Kidney (tissue), 22 donors: Measurements from ENCODE around the gene TM4SF18. TPM values are rescaled to one million over a fixed set of nuclear protein-coding genes. Genes with fewer than 3 reads are reported as not detected.
A peak's percentile ranks its signal among the peaks of the same experiment; 100 is the strongest.

Experiments used
- DNase-seq, 5 donors: peaks; one replicate each; pipeline ENCODE4 v3.0.0-alpha.2; 2013 to 2020
- FAIRE-seq: peaks from 2 replicates; lab custom pipeline; 2012; peaks lifted over from hg19 to GRCh38; lab: Jason Lieb, UNC
- H3K27ac ChIP-seq, 2 donors: one replicate each; pipeline ENCODE4 v1.7.0; 2013; ENCODE audit warnings: low read depth in 2 of 2, low read length in 2 of 2, inconsistent platforms in 1 of 2
- H3K27me3 ChIP-seq: one replicate; pipeline ENCODE4 v1.7.1; 2013; ENCODE audit warnings: low read length, inconsistent platforms; ENCODE audit not compliant: control insufficient read depth, insufficient read depth
- H3K36me3 ChIP-seq, 3 donors: one replicate each; pipeline versions ENCODE4 v1.7.0 to v1.7.1; 2013; ENCODE audit warnings: low read length in 3 of 3, control low read depth in 1 of 3, inconsistent platforms in 1 of 3; ENCODE audit not compliant: insufficient read depth in 3 of 3, control insufficient read depth in 2 of 3
- H3K4me1 ChIP-seq, 3 donors: one replicate each; pipeline versions ENCODE4 v1.7.0 to v1.7.1; 2013; ENCODE audit warnings: low read length in 3 of 3, inconsistent platforms in 1 of 3, low read depth in 1 of 3; ENCODE audit not compliant: control insufficient read depth in 2 of 3, insufficient read depth in 2 of 3
- H3K4me3 ChIP-seq, 3 donors: one replicate each; pipeline versions ENCODE4 v1.7.0 to v1.8.1; 2013; ENCODE audit warnings: low read length in 3 of 3, control low read depth in 1 of 3, inconsistent platforms in 1 of 3
- H3K9ac ChIP-seq, 3 donors: one replicate each; pipeline versions ENCODE4 v1.7.0 to v1.7.1; 2013; ENCODE audit warnings: low read length in 3 of 3, control low read depth in 1 of 3, inconsistent platforms in 1 of 3
- H3K9me3 ChIP-seq, 3 donors: one replicate each; pipeline versions ENCODE4 v1.7.0 to v1.7.1; 2013; ENCODE audit warnings: low read length in 3 of 3, control low read depth in 1 of 3, inconsistent platforms in 1 of 3; ENCODE audit not compliant: control insufficient read depth in 2 of 3, insufficient read depth in 1 of 3
- CTCF ChIP-seq: IDR thresholded peaks from 3 replicates; pipeline ENCODE4 v1.5.1; 2012; ENCODE audit warnings: mild to moderate bottlenecking, moderate library complexity, borderline replicate concordance; ENCODE audit not compliant: insufficient read depth; ENCODE audit errors: extremely low read depth
- intact Hi-C: fragments of 100-400 bp; cut with DNase I; formaldehyde crosslinking; loops from one replicate; pipeline ENCODE4 v1.11.1; 2022
- long read RNA-seq, 10 donors: library from polyadenylated mRNA in 1 of 10; unstranded in 1 of 10; transcript quantifications; one replicate each; pipeline ENCODE4 v2.0.0 and lab custom pipeline, GENCODE V29; 2021 to 2026
- polyA plus RNA-seq: library from polyadenylated mRNA; stranded (reverse); fragments of 350-450 nt; fragmentation: Illumina TruSeq; extraction: RNeasy Lipid Tissue Mini Kit (QIAGEN cat#74804); gene quantifications from one replicate; pipeline ENCODE4 v1.2.3, GENCODE V29; 2014; ENCODE audit warnings: low read depth, low replicate concordance; ENCODE audit not compliant: insufficient read depth
- total RNA-seq: library from RNA; stranded (reverse); fragmentation: NEBNext Ultra II Directional; extraction: Animal tissue kit (Norgen Biotek cat#: 25700); gene quantifications from one replicate; pipeline ENCODE4 v1.2.1, GENCODE V29; 2021
- donor health status: control.
- donor health status: control.
- donor health status: control.
- donor health status: control.
- donor health status: control.
- donor health status: DM: yes; HTN: yes; CAD: no.
- donor health status: Normal renal cell carcinoma (clear cell type).

Gene TM4SF18
- total RNA-seq (19.7 TPM), polyA plus RNA-seq (14.2 TPM)
- long read RNA-seq, donor 1, transcript TM4SF18-201 (6 exons, 3,852 nt), result major isoform, 5 of 6 reads
- long read RNA-seq, donor 1, partial matches to known transcripts, result 0 of 6 reads
- long read RNA-seq, donor 1, other reads (novel, unspliced or antisense), result 0 of 6 reads
- long read RNA-seq, donor 2, partial matches to known transcripts, result 0 of 3 reads
- long read RNA-seq, donor 2, other reads (novel, unspliced or antisense), result 0 of 3 reads
- long read RNA-seq, donor 3, transcript TM4SF18-201 (6 exons, 3,852 nt), result major isoform, 11 of 14 reads
- long read RNA-seq, donor 3, partial matches to known transcripts, result 0 of 14 reads
- long read RNA-seq, donor 3, other reads (novel, unspliced or antisense), result 0 of 14 reads
- long read RNA-seq, donor 4, transcript TM4SF18-201 (6 exons, 3,852 nt), result major isoform, 6 of 7 reads
- long read RNA-seq, donor 4, partial matches to known transcripts, result 0 of 7 reads
- long read RNA-seq, donor 4, other reads (novel, unspliced or antisense), result 0 of 7 reads
- long read RNA-seq, donor 5, partial matches to known transcripts, result 0 of 2 reads
- long read RNA-seq, donor 5, other reads (novel, unspliced or antisense), result 0 of 2 reads
- long read RNA-seq, donor 6, transcript TM4SF18-201 (6 exons, 3,852 nt), result major isoform, 10 of 22 reads
- long read RNA-seq, donor 6, partial matches to known transcripts, result 9 of 22 reads
- long read RNA-seq, donor 6, other reads (novel, unspliced or antisense), result 0 of 22 reads
- long read RNA-seq, donor 7, partial matches to known transcripts, result 0 of 4 reads
- long read RNA-seq, donor 7, other reads (novel, unspliced or antisense), result 2 of 4 reads
- long read RNA-seq, donor 8, partial matches to known transcripts, result 0 of 2 reads
- long read RNA-seq, donor 8, other reads (novel, unspliced or antisense), result 0 of 2 reads
- long read RNA-seq, donor 9, partial matches to known transcripts, result 0 of 5 reads
- long read RNA-seq, donor 9, other reads (novel, unspliced or antisense), result 0 of 5 reads
- long read RNA-seq, donor 10, partial matches to known transcripts, result 8 of 11 reads
- long read RNA-seq, donor 10, other reads (novel, unspliced or antisense), result 0 of 11 reads

- H3K4me1 ChIP-seq, result peaks cover 0 to 13% (median 0%) of the 10 kb centered on the region in 3 donors
- H3K27me3 ChIP-seq, result no peaks in the 10 kb centered on the region
- H3K9ac ChIP-seq, result peak within 1 kb of the TSS; percentile 9 to 81 (median 58)
- FAIRE-seq (no peak), DNase-seq (no peak)
- no peak for TF ChIP-seq CTCF
- intact Hi-C loops, result no loop called here
- peak within 1 kb of the TSS; percentile 34 to 74 (median 61) for H3K4me3 ChIP-seq
- no peaks in the 10 kb centered on the region for H3K9me3 ChIP-seq
- peak within 1 kb of the TSS; percentile 64 to 84 for H3K27ac ChIP-seq
- H3K36me3 ChIP-seq, result no peaks in the 10 kb centered on the region
Measured at GRCh38 chr3:149333176-149333859, at the start of gene TM4SF18. Gene TM4SF18 (minus strand): TSS chr3:149333636. CDS start chr3:149333382, 254 bp downstream.

GRCh38 chr3:149382518-149382917 lies 49.1 kb upstream of the TM4SF18 start:
- intact Hi-C loops, result no loop called here
- DNase-seq (no peak), FAIRE-seq (no peak)
- Histone ChIP-seq H3K27me3 (no peaks in the 10 kb centered on the region), H3K9ac (no peak overlapping the region), H3K4me3 (no peak overlapping the region), H3K27ac (no peak overlapping the region), H3K36me3 (no peaks in the 10 kb centered on the region), H3K4me1 (peaks cover 0 to 8% (median 0%) of the 10 kb centered on the region in 3 donors), H3K9me3 (no peaks in the 10 kb centered on the region)
- no peak for TF ChIP-seq CTCF

GRCh38 chr3:149382101-149382467 lies 48.6 kb upstream of the TM4SF18 start:
- Histone ChIP-seq H3K9me3 (no peaks in the 10 kb centered on the region), H3K27ac (no peak overlapping the region), H3K36me3 (no peaks in the 10 kb centered on the region), H3K27me3 (no peaks in the 10 kb centered on the region), H3K9ac (no peak overlapping the region), H3K4me1 (peaks cover 0 to 5% (median 0%) of the 10 kb centered on the region in 3 donors), H3K4me3 (no peak overlapping the region)
- intact Hi-C loops, result no loop called here
- no peak for DNase-seq
- no peak for TF ChIP-seq CTCF
- no peak for FAIRE-seq
